SH-SY5Y (cell line): ENCODE measurements around the gene CFAP251.

Experiments
- GATA2 ChIP-seq: IDR thresholded peaks from 2 replicates; pipeline ENCODE4 v1.6.1; 2011; ENCODE audit warnings: mild to moderate bottlenecking, low read depth, low read length
- GATA3 ChIP-seq: IDR thresholded peaks from 2 replicates; pipeline ENCODE4 v1.6.1; 2011; ENCODE audit warnings: low read depth, mild to moderate bottlenecking, low read length, moderate library complexity

DNA sequence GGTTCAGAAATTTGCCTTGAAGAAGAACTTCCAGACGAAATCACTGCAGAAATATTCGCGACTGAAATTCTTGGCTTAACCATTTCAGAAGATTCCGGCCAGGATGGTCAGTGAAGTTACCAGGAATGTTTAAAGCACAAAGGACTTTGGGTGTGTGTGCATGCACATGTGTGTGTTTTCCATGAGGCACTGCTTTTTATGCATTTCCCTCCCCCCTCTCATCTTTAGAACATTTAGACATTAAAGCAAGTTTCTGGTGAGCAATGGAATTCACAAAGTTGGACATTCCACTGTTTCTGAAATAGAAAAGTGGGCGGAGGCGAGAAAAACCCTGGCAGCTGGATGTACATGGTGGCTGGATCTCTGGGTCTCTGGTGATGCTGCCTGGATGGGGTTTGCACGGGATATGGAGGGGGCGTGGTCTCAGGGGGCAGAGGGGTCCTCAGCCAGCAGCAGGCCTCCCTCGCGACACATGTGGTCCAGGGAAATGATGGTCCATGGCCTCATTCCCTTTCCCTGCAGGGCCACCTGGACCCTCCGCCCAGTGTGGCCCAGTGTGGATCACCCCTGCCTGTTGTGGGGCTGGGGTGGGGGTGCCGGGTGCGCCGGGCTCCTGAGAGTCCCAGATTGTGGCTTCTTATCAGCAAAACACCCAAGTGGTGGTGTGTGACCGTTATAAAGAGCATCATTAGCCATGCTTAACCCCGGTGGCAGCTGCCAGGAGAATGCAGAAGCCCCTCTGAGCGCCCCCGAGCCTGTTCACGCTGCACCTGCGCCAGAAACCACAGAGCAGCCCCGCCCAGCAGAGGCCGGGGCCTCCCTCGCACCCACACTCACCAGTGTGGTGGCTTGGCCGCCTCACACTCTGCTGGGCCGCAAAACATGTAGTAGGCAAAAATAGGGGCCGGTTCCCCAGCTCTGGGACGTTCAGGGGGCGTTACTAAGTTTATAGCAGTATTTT, 85.5 kb downstream of the CFAP251 start:
- no peak for TF ChIP-seq GATA2
- TF ChIP-seq GATA3 = no peak
